HG03039 (cell line): ENCODE data around the gene PATL2.
"Not testable (repeated sequence)": the region's sequence is repeated elsewhere in the genome, so short reads cannot be mapped to it uniquely, and the experiment has no call there.

Experiments
- ATAC-seq: cut with Tn5 transposase; IDR thresholded peaks from one replicate; pipeline ENCODE4 v1.9.1; 2021; ENCODE audit warnings: mild to moderate bottlenecking, moderate library complexity; ENCODE audit not compliant: unreplicated experiment

The PATL2 gene

DNA sequence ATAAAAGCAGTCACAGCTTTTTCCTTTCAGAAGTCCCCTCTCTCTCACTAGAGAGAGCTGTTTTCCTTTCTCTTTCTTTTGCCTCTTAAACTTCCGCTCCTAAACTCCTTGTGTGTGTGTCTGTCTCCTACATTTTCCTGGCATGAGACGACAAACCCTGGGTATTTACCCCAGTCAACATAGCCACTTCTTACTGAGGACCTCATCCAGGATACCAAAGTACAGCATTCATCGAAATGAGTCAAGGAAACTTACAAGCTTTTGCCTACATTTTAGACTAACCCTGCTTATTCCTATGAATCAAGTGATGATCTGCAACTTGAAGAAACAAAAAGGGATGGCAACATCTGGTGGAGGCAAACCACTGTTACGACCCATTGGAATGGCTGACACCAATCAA lies 16.7 kb downstream of the PATL2 start:
- ATAC-seq: no peak

DNA sequence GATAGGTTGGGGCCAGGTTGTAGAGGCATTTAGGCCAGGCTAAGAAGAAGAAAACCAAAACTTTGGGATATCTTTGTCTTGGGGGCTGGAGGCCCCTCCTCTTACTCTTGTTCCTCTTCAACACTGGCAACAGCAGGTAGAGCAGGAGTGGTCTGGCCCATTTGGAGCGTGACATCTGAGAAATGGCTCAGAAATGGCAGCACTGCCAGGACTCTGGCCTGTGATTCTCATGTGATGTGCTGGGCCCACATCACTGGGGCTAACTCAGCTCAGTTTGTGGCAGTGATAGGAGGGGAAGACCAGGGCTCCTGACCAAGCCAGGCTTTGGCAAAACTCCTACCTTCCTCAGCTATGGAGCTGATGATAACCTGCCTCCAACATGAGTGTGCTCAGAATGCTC lies 18.5 kb downstream of the PATL2 start:
- ATAC-seq: no peak

DNA sequence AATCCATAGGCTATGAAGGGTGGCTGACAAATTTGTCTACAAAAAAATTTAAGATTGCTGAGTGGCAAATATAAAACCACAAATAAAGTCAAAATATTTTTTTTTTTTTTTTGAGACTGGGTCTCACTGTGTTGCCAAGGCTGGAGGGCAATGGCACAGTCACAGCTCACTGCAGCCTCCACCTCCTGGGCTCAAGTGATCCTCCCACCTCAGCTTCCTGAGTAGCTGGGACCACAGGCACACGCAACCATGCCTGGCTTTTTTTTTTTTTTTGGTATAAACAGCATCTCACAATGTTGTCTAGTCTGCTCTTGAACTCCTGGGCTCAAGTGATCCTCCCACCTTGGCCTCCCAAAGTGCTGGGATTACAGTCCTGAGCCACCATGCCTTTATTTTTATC lies 20.9 kb downstream of the PATL2 start:
- ATAC-seq: not testable (repeated sequence)

DNA sequence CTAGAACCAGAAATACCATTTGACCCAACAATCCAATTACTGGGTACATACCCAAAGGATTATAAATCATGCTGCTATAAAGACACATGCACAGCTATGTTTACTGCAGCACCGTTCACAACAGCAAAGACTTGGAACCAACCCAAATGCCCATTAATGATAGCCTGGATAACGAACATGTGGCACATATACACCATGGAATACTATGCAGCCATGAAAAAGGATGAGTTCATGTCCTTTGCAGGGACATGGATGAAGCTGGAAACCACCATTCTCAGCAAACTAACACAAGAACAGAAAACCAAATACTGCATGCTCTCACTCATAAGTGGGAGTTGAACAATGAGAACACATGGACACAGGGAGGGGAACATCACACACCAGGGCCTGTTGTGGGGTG lies 21.8 kb downstream of the PATL2 start:
- ATAC-seq: not testable (repeated sequence)

DNA sequence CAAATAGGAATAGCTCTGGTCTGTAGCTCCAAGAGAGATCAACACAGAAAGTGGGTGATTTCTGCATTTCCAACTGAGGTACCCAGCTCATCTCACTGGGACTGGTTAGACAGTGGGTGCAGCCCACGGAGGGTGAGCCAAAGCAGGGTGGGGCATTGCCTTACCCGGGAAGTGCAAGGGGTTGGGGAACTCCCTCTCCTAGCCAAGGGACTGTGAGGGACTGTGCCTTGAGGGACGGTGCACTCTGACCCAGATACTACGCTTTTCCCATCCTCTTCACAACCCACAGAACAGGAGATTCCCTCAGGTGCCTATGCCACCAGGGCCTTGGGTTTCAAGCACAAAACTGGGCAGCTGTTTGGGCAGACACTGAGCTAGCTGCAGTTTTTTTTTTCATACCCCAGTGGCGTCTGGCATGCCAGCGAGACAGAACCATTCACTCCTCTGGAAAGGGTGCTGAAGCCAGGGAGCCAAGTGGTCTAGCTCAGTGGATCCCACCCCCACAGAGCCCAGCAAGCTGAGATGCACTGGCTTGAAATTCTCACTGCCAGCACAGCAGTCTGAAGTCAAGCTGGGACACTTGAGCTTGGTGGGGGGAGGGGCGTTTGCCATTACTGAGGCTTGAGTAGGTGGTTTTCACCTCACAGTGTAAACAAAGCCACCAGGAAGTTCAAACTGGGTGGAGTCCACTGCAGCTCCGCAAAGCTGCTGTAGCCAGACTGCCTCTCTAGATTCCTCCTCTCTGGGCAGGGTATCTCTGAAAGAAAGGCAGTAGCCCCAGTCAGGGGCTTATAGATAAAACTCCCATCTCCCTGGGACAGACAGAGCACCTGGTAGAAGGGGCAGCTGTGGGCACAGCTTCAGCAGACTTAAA lies 28.1 kb downstream of the PATL2 start:
- not testable (repeated sequence) for ATAC-seq

DNA sequence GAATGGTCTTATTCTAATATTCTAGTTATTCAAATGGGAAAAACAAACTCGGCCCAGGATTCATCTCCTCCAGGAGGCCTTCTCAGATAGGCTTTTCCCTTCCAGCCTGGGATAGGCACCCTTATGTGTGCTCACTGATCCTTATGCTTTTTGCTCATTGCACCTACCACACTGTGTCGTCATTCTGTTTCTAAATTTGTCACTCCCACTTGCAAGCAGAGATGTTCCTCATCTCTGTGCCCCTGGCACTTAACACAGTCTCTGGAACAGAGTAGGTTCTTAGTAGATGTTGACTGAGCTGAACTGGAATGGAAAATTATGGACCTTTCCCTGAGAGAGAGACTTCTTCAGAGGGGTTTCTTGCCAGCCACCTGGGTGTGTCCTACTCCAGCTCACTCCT lies 28.9 kb downstream of the PATL2 start:
- ATAC-seq: no peak

DNA sequence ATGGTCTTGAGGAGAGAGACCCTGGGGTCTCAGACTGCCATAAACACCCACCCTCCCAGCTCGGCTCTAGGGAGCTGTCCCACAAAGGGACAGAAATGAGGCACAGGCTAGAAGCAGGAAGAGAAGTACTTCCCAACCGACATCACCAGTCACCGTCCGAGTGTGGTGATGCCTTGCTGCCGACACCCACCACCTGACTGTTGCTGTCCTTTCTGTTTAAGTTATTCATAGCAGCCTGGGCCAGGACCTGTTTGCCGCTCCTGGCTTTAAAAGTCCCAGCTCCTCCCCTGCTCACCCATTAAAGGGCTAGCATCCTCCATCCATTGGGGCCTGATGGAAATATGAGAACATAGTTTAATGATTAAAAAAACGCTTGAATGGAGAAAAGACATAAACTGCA lies 34.4 kb downstream of the PATL2 start:
- no peak for ATAC-seq

DNA sequence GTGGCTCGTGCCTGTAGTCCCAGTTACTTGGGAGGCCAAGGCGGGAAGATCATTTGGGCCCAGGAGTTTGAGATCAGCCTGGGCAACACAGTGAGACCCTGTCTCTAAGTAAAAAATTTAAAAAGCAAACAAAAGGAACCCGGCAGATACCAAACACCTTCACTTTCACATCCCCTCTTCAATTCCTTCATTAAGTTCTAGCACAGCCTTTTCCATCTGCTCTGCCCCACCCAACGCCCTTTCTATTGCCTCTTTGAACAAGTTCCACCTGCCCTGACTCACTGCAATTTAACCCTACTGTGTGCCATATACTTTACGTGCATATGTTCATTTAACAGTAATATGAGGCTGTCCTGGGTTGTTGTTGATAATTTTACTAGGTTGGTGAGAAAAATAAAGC lies 35.2 kb downstream of the PATL2 start:
- ATAC-seq: no peak

DNA sequence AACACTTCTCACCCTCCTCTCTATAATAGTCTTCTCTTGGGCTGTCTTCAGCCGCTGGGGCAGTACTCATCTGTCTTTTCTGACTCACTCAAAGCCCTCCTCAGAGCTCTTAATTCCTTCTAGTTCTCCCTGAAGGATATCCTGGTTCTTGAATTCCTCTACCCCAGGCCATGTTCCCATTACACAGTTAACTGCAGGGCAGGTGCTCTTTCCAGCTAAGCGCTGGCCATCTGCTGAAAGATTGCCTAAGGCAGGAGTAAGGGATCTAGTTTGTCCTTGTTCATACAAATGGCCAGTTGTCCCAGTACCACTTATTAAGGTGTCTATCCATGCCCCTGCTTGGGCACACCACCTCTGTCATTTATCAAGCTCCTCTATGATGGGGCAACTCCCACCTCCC lies 37.5 kb downstream of the PATL2 start:
- no peak for ATAC-seq

DNA sequence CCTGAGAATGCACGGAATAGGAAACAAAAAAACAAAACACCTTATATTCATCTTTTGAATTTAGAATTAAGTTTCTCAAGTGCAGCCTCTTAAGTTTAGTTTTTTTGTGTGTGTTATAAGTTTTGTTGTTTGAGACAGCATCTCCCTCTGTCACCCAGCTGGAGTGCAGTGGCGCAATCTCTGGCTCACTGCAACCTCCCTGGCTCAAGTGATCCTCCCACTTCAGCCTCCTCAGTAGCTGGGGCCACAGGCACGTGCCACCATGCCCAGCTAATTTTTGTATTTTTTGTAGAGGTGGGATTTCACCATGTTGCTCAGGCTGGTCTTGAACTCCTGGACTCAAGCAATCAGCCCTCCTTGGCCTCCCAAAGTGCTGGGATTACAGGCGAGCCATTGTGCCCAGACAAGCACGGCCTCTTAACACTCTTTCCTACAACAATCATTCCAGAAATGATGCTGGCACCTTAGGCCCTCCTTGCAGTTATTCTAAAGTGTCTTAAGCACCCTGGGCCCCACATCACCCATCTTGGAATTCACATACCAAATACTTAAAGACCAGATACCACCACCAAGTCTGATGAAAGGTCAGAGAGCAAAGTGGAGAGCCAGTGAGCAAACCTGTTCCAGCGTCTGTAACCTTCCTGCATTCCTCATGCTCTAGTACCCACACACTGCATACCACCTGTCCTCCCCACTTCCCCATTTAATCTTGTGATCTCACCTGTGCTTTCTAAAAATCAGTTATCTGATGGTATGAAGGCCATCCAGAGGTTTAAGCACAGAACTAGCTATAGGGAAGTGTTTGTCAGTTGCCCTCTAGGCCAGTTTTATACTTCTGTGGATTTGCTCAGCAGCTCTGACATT lies 40.8 kb downstream of the PATL2 start:
- ATAC-seq: no peak

DNA sequence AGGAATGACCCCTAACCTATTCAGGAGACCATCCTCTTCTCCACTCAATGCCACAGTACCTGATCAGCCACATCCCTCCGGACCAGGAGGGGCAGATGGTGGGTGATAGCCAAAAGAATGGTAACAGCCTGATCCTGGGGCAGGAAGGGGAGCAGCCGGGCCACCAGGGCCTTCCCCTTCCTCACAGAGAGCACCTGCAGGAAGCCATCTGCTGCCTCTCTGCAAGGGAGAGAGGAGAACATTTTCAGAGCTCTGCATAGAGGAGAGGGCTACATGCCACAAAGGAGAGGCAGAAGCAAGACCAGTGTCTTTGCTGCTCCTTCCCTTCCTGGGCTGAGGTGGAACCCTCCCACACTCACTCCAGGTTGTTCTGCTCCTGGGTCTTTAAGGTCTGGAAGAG lies 42.2 kb downstream of the PATL2 start:
- no peak for ATAC-seq

DNA sequence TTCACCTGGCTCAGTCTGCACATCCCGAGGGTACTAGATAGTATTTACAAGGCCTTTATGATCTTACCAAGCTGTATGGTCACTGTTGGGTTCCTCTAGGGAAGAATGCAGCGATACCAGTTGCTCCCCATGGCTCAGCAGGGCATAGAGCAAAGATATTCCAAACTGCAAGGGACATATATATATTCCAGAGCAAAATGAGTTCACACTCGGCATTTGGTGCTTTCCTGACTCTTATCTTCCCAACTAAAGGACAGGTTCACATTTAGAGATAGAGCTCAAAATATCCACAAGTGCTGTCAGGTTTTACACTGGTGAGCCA lies 44.1 kb downstream of the PATL2 start:
- no peak for ATAC-seq

DNA sequence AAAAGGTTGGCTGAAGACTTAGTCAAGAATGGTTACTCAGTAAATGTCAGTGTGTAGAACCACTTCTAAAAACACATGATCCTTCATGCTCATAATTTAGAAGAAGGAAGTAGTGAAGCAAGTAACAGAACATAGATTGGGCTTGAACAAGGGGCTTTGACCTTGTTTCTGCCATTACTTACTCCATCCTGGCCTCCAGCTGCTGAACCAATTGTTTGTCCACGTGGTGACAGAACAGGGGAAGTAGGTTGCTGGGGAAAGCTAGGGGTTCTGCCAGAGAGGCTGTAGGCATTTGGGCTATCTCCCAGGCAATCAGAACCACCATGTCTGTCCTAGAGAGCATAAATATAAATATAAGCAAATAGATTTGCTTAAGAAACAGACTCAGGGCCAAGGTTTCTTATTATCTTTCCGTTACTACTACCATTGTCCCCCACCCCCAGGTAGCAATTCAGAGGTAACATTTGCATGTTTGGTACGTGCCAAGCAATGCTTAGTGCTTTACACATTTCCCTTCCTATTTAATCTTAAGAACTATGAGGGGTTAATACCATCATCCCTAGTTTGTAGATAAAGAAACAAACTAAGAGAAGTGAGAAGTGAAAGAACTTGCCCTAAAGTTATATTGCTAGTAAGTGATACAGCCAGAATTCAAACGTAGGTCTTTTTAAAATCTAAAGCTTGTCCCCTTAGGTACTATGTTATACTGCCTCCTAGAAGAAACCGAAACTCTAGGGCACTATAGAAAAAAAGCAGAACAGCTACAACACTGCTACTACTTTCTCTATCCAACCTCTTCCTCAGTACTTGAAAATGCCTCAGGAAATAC lies 44.7 kb downstream of the PATL2 start:
- no peak for ATAC-seq

DNA sequence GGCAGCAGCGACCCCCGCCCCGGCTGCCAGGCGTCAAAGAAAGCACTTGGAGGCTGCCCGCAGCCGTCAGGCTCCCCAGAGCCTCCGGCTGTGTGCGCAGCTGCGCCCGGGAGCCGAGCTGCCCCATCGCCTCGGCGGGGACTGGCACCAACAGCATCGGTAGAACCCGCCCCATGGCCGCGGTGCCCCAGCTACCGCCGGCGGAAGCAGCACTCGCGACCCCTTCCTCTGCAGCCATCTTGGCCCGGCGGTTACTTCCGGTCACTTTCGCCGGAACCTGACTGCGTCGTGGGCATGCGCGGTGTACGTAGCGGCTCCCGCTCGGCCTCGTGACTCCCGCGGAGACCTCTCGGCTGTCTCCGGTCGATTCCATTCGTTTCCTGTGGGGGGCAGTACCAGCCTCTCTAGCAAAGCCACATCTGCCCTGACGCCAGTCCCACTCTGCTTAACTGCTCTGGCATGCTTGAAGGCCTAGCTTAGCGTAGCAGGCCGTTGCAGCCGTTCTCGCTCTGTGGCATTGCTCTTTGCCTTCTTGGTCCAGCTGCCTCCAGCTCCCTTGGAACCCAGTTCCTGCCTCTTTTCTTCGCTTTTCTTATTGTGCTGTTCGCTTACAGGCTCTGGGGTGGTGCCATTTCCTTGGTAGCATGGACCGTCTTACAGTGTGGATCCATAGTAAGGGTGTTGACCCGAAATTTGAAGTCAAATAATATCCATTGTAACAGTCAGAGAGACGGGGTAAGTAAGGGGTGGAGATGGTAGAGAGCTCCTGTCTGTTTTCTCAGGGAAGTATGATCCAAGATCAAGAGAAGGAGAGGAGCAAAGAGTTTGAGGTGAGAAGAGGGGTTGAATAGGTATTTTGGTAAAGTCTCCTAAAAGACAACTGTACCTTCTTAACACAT lies 47.5 kb downstream of the PATL2 start, which contains the start of gene SPG11:
SPG11 (minus strand) TSS at position 253 of the 899 bp plus-strand sequence; CDS start at position 238, 15 bp downstream.
- ATAC-seq: peak; percentile 76

DNA sequence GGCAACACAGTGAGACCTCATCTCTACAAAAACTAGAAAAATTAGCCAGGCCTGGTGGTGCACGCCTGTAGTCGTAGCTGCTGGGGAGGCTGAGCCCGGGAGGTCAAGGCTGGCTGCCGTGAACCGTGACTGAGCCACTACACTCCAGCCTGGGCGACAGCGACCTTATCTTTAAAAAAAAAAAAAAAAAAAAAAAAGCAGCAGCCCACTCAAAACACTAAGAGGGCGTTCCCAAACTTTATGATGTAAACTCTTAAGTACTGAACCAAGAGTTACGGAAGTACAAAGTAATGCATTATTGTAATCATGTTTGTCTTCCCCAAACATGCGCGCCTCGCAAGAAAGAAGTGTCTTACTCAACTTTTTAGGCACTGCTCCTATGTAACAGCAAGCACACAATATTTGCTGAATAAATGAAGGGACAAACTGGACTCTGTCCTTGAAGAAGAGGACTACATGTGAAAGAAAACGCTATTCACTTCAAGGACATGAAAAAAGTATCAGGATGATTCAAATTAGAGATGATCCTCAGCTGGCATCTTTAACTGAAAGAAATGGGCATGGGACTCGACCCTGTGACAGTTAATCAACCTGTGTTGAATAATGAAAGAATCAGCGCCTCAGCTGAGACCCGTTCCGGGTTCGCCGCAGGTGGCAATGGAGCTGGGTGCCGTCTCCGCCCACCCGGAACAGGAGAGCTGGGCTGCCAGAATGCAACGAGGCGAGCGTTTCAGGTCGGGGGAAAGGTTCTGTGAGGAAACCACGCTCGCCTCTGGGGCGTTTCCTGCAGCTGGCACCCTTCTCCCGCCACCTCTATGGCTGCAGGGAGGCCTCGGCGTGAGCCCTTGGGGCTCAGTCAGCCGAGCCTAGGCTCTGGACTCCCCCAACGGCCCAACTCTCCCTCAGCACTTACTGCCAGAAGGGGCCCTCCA lies 48.4 kb downstream of the PATL2 start:
- ATAC-seq: peak; percentile 51

DNA sequence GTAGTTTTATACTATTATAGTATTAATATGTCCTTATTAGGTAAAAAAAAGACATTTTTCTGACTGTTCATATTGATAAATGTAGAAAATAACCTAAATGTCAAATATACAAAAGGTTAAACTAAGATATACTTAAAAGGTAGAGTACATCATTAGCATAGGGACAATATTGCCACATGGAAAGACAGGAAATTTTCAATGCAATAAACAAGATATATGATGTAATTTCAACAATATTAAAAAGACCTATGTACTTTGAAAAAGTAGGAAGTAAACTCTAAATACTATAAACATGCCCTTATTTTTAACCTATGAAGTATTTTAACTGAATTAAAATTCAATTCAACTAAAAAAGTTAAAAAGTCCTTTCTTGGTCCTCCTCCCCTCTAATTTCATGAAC lies 49.5 kb downstream of the PATL2 start:
- no peak for ATAC-seq

DNA sequence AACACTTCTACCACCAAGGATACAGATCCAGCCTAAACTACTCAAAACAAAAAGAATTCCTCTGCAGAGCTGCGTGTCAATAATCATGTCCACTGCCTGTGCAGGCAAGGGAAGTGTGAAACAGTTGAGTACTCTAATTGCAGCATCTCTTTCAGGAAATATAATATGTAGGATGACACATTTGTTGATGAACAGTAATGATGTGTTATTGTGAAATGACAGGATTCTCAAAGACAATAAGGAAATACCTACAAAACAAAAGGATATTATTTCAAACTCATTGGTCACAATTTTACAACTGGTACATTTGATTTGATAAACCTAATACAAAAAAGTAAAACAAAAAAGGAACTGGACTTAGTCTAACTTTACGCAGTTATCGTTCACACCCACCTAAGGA lies 52.1 kb downstream of the PATL2 start:
- no peak for ATAC-seq

DNA sequence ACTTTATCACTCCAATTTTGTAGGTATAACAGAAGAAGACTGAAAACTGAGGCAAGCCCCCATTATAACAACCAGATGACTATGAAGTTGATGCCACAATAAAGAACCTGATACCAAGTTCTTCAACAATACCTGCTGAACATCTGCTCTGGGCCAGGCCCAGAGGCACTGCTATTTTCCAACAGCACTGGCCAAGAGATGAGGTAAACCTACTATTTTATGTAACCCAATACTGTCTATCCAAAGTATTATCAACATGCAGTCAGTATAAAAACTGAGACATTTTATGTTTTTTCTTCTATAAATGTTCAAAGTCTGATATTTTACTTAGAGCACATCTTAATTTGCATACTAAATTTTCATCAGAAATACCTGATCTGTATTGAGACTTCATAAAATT lies 53.7 kb downstream of the PATL2 start:
- ATAC-seq: no peak

DNA sequence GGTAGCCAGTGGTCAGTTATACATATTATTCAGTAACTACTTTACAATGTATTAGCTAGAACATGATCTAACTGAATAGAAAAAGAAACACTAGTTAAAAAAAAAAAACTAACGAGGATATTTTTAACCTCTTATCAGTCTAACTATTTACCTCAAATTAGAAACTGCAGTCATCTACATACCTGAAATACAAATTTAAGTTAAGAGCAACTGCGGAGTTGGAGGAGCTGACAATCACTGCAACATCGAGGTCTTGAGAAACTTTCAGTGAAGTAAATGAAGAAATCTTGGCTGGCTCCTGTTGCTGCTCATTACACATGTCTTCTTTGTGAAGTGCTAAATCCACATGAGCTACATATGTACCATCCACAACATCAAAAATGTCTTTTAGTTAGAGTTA lies 54.2 kb downstream of the PATL2 start:
- ATAC-seq: no peak
